ENCODE measurements around the gene OR51B6. TPM values are rescaled to one million over a fixed set of nuclear protein-coding genes. Genes with fewer than 3 reads are reported as not detected.
"Not testable (repeated sequence)": the region's sequence is repeated elsewhere in the genome, so short reads cannot be mapped to it uniquely, and the experiment has no call there.

OR51B6 gene, protein sequence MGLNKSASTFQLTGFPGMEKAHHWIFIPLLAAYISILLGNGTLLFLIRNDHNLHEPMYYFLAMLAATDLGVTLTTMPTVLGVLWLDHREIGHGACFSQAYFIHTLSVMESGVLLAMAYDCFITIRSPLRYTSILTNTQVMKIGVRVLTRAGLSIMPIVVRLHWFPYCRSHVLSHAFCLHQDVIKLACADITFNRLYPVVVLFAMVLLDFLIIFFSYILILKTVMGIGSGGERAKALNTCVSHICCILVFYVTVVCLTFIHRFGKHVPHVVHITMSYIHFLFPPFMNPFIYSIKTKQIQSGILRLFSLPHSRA
- not detected in 2 replicates for total RNA-seq (ENCODE audit: low replicate concordance)

DNA sequence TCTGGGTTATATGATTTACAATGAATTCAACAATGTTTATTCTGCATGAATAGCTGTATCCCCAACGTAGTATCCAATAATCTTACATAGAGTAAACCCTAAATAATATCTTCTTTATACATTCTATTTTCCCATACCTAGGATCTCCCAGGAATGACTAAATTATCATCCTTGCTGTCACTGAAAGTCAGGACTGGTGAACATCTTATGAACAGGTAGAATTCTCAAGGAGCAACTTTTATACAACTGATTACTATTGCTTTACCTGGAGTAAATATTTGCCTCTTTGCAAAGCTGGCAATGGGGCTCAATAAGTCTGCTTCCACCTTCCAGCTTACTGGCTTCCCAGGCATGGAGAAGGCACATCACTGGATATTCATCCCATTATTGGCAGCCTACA is at the start of gene OR51B6:
Gene OR51B6, plus strand, starts transcription at position 301 of the 400 bp plus-strand sequence. Its CDS starts 0 bp downstream, at position 301.
- no peak for DNase-seq (ENCODE audit: low read depth)
- H3K4me3 ChIP-seq (ENCODE audit: low read depth, low read length) = no peak within 1 kb of the TSS

DNA sequence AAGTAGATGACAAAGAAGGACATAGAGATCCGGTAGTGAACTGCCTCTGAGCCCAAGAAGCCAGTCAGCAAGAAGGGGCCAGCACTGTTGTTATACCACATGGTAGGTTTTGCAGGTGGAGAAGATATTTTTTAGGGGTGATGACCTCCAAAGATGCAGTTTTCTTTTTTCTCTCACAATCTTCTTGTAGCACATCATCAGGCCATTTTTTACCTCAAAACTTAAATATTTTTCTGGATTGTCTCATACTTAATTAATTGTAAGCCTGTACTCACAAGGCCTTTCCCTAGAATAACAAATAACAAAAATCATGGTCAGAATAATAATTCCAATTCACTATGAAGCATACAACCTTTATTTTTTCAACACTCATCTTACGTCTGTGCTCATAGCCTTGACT is 49.5 kb upstream of the OR51B6 start, which contains the start of gene OR51B4:
Gene OR51B4, minus strand, starts transcription at position 101 of the 400 bp plus-strand sequence. Its CDS starts 0 bp downstream, at position 101.
- DNase-seq (ENCODE audit: low read depth) = no peak
- H3K4me3 ChIP-seq (ENCODE audit: low read depth, low read length) = no peak within 1 kb of the TSS
- no peak for TF ChIP-seq CTCF (IDR thresholded peaks at IDR 0.05; ENCODE audit: insufficient read depth, low read length)

More for the DNA sequence above, at the start of gene OR51B6:
- no peak for TF ChIP-seq CTCF (IDR thresholded peaks at IDR 0.05; ENCODE audit: insufficient read depth, low read length)

- TF ChIP-seq CTCF (IDR thresholded peaks at IDR 0.05; ENCODE audit: insufficient read depth, low read length) = no peak
- no peak for DNase-seq (ENCODE audit: low read depth)
- no peak overlapping the region for H3K4me3 ChIP-seq (ENCODE audit: low read depth, low read length)
These were observed 47.7 kb upstream of the OR51B6 start for GRCh38 chr11:5303626-5304025.

DNA sequence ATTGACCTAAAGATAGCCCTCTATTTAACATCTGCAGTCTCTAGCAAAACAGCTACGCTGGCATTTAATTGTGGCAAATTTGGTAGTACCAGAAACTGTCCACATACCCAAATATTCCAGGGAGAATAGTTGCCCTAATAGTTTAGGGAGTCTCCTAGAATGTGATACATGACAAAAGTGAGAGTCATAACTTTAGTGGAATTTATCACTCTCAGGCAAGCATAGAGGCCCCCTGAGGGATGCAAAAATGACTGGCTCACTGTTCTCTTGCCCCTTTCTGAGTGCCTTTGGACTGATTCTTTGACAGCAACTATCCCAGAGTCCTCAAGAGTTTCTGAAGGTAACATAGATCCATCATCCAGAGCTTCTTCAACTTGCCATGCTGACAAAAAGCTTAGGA is 47.3 kb upstream of the OR51B6 start:
- DNase-seq (ENCODE audit: low read depth) = no peak
- no peak overlapping the region for H3K4me3 ChIP-seq (ENCODE audit: low read depth, low read length)
- TF ChIP-seq CTCF (IDR thresholded peaks at IDR 0.05; ENCODE audit: insufficient read depth, low read length) = no peak

GRCh38 chr11:5307256-5308019 is 43.9 kb upstream of the OR51B6 start:
- peak; percentile 34 for DNase-seq (ENCODE audit: low read depth)
- no peak for TF ChIP-seq CTCF (IDR thresholded peaks at IDR 0.05; ENCODE audit: insufficient read depth, low read length)
- no peak overlapping the region for H3K4me3 ChIP-seq (ENCODE audit: low read depth, low read length)

- DNase-seq (ENCODE audit: low read depth) = no peak
- H3K4me3 ChIP-seq (ENCODE audit: low read depth, low read length) = no peak overlapping the region
- TF ChIP-seq CTCF (IDR thresholded peaks at IDR 0.05; ENCODE audit: insufficient read depth, low read length) = no peak
These were observed 40.9 kb upstream of the OR51B6 start for GRCh38 chr11:5310423-5310822.

GRCh38 chr11:5313326-5314023 is 37.8 kb upstream of the OR51B6 start:
- H3K4me3 ChIP-seq (ENCODE audit: low read depth, low read length); DNase-seq (ENCODE audit: low read depth): not testable (repeated sequence)
